ENCODE measurements around the gene LIPA.

LIPA gene

DNA sequence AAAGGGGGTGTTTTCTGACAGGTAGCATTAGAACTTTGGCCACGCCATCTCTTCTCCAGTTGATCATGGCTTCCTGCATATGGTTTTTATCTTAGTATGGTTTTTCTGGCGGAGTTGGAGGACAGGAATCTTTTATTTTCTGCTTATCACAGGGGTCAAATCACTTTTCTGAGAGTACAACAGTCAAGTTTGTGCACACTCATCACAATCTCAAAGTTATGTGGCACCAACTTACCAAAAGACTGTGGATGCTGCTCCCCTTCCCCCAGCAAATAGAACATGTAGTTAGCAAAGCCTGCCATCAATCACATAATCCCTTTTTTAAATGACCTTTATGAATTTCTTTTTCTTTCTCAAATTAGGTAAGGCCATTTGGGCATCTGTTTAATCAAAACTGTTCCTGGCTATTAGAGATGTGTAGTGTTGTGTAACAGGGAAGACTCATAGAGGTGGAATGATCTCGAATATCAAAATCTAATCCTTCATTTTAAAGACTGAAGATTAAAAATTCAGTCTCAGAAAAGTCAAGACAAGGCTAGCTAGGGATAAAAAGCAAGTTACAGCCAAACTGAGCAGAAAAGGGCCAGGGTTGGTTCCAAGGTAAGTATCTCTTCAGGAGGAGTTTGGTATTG is 40.7 kb downstream of the LIPA start:
- H3K36me3 ChIP-seq, result peaks cover 10 to 16% (median 12%) of the 10 kb centered on the region in 3 donors
- no peak overlapping the region for H3K27ac ChIP-seq
- H3K4me1 ChIP-seq, result peaks cover 0 to 19% (median 13%) of the 10 kb centered on the region in 4 donors
- DNase-seq, result no peak
- TF ChIP-seq, protein P1, sequence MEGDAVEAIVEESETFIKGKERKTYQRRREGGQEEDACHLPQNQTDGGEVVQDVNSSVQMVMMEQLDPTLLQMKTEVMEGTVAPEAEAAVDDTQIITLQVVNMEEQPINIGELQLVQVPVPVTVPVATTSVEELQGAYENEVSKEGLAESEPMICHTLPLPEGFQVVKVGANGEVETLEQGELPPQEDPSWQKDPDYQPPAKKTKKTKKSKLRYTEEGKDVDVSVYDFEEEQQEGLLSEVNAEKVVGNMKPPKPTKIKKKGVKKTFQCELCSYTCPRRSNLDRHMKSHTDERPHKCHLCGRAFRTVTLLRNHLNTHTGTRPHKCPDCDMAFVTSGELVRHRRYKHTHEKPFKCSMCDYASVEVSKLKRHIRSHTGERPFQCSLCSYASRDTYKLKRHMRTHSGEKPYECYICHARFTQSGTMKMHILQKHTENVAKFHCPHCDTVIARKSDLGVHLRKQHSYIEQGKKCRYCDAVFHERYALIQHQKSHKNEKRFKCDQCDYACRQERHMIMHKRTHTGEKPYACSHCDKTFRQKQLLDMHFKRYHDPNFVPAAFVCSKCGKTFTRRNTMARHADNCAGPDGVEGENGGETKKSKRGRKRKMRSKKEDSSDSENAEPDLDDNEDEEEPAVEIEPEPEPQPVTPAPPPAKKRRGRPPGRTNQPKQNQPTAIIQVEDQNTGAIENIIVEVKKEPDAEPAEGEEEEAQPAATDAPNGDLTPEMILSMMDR (IDR thresholded peaks at IDR 0.05), result no peak
- H3K9me3 ChIP-seq, result no peaks in the 10 kb centered on the region
- H3K4me3 ChIP-seq, result no peak overlapping the region
- intact Hi-C loops (cut with DNase I; ENCODE audit: low total_unique reads), result loop anchor here (2.0 to 10.0 kb wide), 2 partner anchors 276 to 374 kb away; no protein-coding TSS in a partner anchor
- peaks cover 0 to 7% of the 10 kb centered on the region in 2 donors for H3K27me3 ChIP-seq

- Histone ChIP-seq H3K9me3 (no peaks in the 10 kb centered on the region), H3K4me3 (no peak overlapping the region), H3K27me3 (peaks cover 0 to 7% of the 10 kb centered on the region in 2 donors), H3K27ac (no peak overlapping the region), H3K4me1 (peaks cover 0 to 19% (median 13%) of the 10 kb centered on the region in 4 donors), H3K36me3 (peaks cover 2 to 7% (median 3%) of the 10 kb centered on the region in 3 donors)
- DNase-seq, result no peak
- TF ChIP-seq, protein P1 (IDR thresholded peaks at IDR 0.05), result no peak
- intact Hi-C loops (cut with DNase I; ENCODE audit: low total_unique reads), result loop anchor here (2.0 to 10.0 kb wide), 2 partner anchors 275 to 373 kb away; no protein-coding TSS in a partner anchor
Observed at GRCh38 chr10:89209718-89210117, 41.9 kb downstream of the LIPA start.

DNA sequence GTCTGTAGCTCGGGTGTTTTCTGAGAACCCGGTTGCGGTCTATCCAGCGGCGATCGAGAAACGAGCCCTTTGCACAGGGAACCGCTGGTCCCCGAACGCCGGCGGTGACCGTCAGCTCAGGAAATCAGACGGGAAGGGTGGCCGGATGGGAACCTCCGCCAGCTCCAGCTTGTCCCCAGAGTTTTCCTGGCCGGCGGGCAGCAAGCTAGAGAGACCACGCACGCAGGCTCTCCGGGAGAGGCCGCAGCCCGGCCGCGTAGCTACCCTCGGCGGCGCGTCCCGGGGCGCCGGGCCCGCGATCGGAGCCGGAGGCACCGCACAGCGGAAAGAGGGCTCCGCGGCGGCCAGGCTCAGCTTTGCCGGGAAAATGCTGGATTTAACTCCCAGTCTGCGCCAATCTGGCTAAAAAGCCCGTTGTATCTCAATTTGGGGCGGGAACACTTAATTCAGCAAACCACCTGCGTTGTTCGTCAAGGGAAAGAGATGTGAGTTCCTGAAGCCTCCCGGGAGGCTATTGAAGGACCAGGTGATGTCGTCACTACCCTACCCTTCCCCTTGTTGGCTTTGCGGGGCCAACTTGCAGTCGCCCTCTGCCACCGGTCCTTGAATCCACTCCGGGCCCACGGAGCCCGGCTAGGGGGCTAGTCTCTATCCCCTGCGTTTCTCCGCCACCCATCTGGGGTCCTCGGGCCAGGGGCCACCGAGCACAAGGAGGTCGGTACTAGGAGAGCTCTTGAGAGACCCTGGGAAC is 43.6 kb downstream of the LIPA start:
- peaks cover 0 to 18% of the 10 kb centered on the region in 2 donors for H3K27me3 ChIP-seq
- peak overlapping the region; percentile 48 to 67 for H3K4me3 ChIP-seq
- no peaks in the 10 kb centered on the region for H3K36me3 ChIP-seq
- TF ChIP-seq, protein P1 (IDR thresholded peaks at IDR 0.05), result no peak
- intact Hi-C loops (cut with DNase I; ENCODE audit: low total_unique reads), result no loop called here
- peak overlapping the region; percentile 57 to 58 for H3K27ac ChIP-seq
- H3K9me3 ChIP-seq, result no peaks in the 10 kb centered on the region
- H3K4me1 ChIP-seq, result peaks cover 0 to 19% (median 13%) of the 10 kb centered on the region in 4 donors
- DNase-seq, result peak in 1 of 2 donors; percentile 70

GRCh38 chr10:89207181-89207800 is 44.3 kb downstream of the LIPA start, which contains the start of gene CH25H:
Gene CH25H (minus strand): TSS chr10:89207317. CDS start chr10:89207292, 25 bp downstream.
- TF ChIP-seq, protein P1 (IDR thresholded peaks at IDR 0.05), result peak in 1 of 2 experiments; percentile 8
- no peaks in the 10 kb centered on the region for H3K9me3 ChIP-seq
- intact Hi-C loops (cut with DNase I; ENCODE audit: low total_unique reads), result no loop called here
- H3K4me3 ChIP-seq, result peak within 1 kb of the TSS; percentile 48 to 67
- DNase-seq, result peak; percentile 84 to 87
- peaks cover 0 to 19% (median 13%) of the 10 kb centered on the region in 4 donors for H3K4me1 ChIP-seq
- H3K27me3 ChIP-seq, result peaks cover 0 to 18% of the 10 kb centered on the region in 2 donors
- peak within 1 kb of the TSS; percentile 57 to 58 for H3K27ac ChIP-seq
- H3K36me3 ChIP-seq, result no peaks in the 10 kb centered on the region

DNA sequence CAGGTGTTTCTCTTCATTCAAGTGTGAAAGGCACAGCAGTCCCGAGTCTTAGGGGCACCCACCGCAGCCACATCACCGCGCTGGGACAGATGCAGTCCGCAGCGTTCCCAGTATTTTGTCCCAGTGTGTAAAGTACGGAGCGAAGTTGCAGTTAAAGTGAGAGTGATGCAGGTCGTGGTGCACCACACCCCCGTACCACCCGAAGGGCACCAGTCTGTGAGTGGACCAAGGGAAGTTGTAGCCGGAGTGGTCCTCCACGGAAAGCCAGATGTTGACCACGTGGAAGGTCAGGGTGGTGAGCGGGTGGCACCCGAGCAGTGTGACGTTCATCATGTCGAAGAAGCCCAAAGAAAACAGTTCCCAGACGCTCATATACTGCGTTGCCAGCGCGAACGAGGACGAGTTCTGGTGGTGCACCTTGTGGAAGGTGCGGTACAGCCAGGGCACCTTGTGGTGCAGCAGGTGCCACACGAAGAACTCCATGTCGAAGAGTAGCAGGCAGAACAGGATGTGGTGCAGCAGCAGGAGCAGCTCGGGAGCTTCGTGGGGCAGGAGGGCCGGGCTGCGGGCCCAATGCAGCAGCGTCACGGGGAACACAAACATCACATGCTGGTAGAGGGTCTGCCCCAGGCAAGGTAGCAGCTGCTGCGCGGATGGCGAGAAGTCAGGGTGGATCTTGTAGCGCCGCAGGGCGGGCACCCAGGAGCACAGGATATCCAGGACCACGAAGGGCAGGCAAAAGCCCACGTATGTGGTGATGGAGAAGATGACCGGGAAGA is 45.0 kb downstream of the LIPA start:
- TF ChIP-seq, protein P1 (IDR thresholded peaks at IDR 0.05), result no peak
- Histone ChIP-seq H3K4me1 (peaks cover 0 to 19% (median 13%) of the 10 kb centered on the region in 4 donors), H3K36me3 (no peaks in the 10 kb centered on the region), H3K27ac (peak overlapping the region in 1 of 2 donors; percentile 57), H3K4me3 (peak overlapping the region; percentile 48 to 67), H3K9me3 (no peaks in the 10 kb centered on the region), H3K27me3 (peaks cover 0 to 18% of the 10 kb centered on the region in 2 donors)
- intact Hi-C loops (cut with DNase I; ENCODE audit: low total_unique reads), result no loop called here
- DNase-seq, result peak in 1 of 2 donors; percentile 69

Data from tibial artery (tissue), 4 donors.